Measurements from ENCODE around the gene CDH20.

Gene CDH20

DNA sequence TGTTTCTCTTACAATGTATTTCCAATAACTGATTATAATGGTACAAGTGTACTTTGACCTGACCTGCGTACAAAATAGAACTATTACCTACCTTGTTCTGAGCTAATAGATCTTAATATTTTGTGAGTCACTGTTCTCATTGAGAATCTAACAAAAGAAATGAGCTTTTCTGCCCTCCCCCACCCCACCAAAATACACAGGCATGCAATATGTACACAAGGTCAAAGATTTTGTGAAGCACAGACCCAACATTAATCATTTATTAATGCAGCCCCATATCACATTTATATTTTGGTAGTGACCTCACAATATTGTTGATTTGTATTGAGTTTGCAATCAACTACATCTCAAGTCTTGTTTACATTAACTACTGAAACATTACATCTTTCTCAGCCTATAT lies 86.5 kb downstream of the CDH20 start:
- DNase-seq (ENCODE audit: extremely low read depth in 1 of 2, low read depth in 1 of 2) = no peak

DNA sequence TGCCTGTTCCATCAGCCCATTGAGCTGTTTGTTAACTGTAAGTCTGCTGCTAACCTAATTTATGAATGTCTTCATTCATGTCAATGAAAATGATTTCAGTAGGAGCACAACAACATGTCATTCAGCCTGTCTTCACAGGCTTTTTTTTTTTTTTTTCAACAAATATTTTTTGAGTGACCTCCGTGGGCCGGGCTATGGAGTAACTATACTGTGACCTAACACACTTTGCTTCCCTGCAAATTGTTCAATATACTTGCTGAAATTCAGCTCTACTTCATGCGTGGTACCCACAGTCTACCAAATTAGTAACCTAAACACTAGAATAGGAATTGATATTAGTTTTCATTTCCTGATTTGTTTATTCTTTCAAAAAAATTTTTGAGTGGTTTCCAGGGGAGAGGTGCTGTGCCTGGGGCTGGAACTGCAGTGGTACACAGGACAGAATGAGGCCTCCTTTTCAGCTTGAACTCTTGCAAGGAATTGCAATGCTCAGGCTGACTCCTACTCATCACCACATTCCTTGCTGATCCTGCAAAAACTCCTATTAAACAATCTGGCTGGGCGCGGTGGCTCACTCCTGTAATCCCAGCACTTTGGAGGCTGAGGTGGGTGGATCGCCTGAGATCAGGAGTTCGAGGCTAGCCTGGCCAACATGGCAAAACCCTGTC lies 87.1 kb downstream of the CDH20 start:
- DNase-seq (ENCODE audit: extremely low read depth in 1 of 2, low read depth in 1 of 2) = no peak

DNA sequence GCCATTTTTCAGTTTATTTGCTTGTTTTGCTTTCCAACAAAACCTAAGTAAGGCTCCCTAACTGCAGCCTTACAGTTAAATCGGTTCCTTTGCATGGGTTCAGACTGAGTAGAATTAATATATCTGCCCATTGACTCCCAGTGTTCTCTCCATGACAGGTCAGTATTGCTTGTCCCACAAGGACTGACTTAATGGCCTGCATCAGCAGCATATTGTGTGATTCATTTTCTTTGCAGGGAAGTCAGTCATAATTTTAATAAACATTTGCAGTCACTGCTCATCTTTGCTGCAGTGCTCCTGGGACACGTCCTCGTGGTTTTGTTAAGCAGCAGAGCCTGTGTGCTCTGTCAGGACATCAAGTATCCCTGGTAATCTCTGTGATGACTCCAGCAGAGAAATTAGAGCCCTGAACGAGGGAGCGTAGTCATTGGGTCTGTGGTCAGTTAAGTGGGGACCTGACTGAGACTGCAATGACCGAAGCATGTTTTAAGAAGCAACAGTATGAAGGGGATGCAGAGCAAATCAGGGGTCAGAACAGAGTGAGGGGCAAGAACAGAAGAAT lies 93.3 kb downstream of the CDH20 start:
- no peak for DNase-seq (ENCODE audit: extremely low read depth in 1 of 2, low read depth in 1 of 2)

DNA sequence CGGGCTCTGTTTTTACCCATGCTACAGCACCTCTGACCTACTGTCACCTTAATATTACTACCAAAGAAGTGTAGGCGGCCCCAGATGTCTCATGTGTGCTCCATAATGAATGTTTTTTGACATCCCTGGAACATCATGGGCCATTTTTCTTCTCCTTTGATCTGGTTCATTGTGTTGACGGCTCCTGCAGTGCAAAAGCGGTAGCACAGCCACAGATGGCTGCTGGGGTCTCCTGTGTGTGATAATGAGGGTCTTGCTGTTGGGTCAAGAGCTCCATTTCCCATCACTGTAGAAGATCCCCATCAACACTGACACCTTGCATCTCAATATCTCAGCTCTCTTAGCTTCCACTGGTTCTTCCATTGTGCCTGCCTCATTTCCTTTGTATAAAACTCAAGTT lies 95.0 kb downstream of the CDH20 start:
- no peak for DNase-seq (ENCODE audit: extremely low read depth in 1 of 2, low read depth in 1 of 2)

DNA sequence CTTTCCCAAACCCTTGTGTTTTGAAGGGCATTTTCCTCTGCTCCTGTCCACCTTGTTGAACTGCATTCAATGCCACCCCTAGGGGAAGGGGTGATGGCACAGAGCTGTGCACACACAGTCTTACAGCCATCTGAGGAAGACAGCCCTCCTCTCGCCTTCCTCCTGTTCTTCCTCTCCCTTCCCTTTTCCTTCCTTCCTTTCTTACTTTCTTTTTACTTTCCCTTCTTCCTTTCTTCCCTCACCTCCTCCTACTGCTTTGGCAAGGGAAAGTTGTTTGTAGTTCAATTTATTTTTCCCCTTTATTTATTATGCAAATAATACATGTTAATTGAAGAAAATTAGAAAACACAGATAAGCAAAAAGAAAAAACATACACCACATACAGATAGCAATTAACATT lies 99.4 kb downstream of the CDH20 start:
- DNase-seq (ENCODE audit: extremely low read depth in 1 of 2, low read depth in 1 of 2) = no peak

DNA sequence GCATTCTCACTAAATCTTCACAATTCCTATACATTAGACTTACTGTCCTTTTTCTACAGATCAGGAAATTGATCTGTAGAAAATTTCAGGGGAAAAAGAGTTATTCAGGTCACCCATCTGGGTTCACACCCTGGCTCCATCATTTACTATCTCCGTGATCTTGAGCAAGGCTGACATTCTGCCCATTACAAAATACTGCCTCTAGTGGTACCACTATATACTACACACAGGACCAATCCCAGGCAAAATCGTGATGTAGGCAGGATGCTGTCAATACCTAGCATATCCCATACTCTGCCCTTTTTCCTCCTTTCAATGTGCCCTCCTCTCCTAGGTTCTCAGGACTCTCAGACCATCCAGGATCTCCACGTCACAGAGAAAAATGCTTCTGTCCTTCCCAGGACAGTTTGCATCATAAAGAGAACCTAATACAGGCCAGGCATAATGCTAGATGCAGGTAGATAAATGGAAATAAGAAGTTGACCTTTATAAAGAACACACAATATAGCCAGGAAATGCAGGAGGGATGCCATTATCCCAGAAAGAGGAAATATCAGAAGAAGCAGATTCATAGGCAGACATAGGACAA lies 101.9 kb downstream of the CDH20 start:
- DNase-seq (ENCODE audit: extremely low read depth in 1 of 2, low read depth in 1 of 2) = no peak

DNA sequence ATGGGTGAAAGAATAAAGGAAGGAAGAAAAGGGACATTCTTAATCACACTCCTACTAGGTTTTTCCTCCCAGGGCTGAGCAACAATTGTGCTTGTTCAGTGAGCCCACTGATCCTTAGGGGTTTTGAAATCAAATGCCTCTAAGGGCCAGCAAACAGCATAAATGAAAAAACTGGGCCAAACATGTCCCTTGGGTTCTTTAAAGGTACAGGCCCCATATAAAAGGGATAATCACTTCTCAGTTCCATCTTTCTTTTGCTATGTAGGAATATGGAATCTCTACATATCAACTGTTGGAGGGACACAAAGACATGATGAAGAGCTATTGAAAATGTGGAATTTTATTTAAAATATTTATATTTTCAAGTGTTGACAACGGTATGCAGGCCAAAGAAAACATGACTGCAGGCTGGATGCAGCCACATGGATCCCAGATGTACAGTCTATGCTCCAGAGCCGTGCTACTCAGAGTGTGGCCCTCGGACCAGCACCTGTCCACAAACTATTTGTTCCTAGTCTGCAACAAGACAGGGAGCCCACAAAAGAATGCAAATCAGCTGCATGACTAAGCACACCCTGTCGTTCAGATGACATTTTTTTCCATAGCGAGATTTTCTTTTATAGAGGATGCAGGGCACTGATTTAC lies 110.0 kb downstream of the CDH20 start:
- DNase-seq (ENCODE audit: extremely low read depth in 1 of 2, low read depth in 1 of 2) = no peak

DNA sequence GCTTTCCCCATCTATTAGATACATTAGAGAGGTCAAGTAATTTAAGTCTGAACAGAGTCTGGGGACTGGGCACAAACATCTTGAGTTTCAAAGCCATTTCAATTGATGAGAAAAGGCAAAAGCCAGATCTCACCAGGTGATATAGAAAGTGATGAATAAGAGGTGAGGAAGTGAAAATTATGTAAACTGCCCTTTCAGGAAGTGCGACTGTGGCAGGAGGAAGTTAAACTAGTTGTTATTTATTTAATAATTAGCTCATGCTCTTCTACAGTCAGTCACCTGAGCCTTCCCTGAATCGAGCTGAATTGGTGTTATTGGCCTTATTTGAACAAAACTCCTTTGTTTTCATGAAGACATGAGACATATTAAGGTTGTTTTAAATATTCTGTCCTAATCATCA lies 115.1 kb downstream of the CDH20 start:
- no peak for DNase-seq (ENCODE audit: extremely low read depth in 1 of 2, low read depth in 1 of 2)

DNA sequence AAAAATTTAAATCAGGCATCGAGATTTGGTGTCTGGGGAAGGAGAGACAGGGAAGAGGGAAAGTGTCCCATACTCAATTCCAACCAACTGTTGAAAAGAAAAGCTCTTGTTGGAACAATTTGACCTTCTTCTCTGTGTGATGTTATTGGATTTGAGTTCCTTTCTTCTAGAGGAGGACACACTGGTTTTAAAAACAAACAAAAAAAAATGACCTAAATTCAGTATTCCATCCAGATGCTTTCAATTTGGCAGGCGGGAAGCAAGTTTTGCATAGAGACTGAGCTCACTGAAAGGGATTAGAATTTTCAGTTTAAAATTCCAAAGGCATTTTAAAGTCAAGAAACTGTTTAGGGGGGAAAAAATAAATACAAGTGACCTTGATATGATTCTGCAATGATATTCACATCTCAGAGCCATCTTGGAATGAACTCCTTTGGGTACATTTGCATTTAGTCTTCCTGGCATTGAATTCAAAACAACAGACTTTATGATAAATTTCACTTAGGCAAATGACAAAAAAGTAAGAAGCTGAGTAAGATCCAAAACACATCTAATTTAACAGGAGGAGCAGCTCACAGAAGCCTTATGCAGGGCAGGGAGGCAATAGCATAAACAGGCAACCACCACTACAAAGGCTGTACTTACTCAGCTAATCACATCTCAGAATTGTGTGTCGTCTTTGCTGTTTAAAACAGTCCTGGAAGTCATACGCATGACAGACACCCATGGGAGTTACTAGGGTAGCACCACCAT lies 126.8 kb downstream of the CDH20 start:
- DNase-seq (ENCODE audit: extremely low read depth in 1 of 2, low read depth in 1 of 2) = no peak

DNA sequence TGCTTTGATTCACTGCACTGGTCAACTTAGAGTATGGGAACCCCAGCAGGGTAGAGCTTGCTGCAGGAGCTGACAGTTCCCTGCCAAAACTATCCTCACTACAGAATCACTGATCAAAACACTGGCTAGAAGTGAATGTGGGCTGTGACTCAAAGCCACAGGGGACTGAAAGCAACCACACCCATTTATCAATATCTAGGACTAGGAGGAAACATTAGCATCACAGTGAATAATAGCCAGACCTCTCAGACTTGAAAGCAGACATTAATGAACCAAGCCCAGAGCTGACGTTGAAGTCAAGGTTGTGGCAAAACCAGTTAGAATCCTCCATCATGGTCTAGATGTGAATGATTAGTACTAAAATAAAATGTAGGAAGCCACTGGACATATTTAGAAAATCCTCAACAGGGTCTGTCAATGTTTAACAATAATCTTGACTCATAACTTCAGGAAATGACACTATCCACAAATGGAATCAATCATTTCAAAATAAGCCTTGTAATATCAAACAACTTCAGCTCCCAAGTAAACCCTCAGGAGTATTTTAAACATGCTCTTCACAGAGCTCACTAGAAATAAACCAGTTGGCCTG lies 131.4 kb downstream of the CDH20 start:
- DNase-seq (ENCODE audit: extremely low read depth in 1 of 2, low read depth in 1 of 2) = no peak

DNA sequence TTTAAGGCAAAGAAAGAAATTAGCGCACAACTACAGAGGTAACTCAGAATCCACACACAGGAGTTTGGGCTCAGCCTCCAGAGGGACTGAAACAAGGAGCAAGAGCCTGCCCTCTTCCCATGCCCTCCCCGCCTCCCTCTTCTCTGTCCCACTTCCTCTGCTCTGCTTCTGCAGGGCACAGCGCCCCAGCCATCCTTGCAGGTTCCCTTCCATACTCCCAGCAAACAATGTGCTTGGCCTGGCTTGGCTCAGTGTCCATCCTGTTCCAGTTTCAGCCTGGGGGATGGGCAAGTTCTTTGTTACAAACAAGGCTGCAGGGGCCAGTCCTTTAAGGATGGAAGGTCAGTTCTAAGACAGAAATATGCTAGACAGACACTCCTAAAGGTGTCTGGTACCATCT lies 133.5 kb downstream of the CDH20 start:
- DNase-seq (ENCODE audit: extremely low read depth in 1 of 2, low read depth in 1 of 2) = no peak

DNA sequence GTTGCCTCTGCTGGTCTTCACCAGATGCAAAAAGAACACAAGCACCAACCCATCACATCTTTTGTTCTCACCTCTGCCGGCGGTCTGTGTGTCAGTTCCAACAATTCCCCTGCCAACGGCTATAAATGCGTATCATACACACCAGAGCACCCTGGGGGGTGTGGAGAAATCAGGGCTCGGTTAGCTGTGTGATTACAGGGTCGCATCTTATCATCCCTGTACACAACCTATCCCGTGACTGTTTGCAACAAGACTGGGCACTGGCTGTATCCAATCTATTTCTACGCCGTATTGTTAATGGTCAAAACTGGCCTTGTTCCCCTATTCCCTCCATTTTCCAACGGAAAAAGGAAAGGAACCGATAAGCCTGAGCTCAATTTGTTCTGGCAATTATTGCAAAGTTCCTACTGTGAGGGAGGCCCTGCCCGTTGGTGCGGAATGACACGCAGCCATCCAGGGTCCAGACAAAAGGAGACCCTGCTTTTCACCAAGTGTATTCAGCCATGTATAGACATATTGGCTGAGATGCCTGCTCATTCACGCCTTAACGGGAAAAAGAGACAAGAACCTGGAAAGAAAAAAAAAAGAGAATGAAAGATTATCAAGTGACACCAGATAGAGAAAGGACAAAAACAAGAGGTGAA lies 136.9 kb downstream of the CDH20 start:
- no peak for DNase-seq (ENCODE audit: extremely low read depth in 1 of 2, low read depth in 1 of 2)

DNA sequence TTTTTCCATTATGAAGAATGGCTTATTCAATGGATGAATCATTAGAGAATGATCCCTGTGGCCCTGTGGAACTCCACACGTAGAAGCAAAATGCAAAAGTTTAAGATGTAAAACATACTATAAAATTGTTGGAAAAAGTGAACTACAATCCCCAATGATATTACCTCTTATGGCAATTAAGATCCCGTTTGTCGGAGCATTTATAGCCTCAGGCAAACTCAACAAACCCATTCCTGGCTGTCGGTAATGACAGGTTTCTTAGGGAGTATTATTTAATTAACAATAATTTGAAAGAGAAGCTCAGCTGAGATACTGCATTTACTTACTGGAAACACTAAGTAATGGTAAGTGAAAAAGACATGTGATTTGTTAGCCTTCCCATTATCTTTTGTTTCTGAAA lies 138.3 kb downstream of the CDH20 start:
- no peak for DNase-seq (ENCODE audit: extremely low read depth in 1 of 2, low read depth in 1 of 2)

DNA sequence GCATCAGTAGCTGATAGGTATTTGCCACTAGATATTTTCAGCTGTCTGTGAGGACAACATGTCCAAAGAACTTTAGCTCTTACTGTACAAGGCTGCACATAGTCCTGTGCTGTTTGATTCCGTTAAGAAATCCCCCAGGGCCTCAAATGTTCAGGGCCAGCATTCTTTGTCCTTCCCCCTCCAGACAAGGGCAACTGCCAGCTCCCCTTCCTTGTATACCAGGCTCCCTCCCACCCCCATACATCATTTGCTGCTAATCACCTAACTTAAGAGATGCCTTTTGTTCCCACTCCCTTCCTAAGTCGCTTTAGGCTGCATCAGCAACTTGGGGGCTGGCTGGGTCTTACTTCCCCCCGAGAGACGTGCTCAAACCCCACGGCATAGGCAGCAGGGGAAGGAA lies 138.7 kb downstream of the CDH20 start:
- no peak for DNase-seq (ENCODE audit: extremely low read depth in 1 of 2, low read depth in 1 of 2)

DNA sequence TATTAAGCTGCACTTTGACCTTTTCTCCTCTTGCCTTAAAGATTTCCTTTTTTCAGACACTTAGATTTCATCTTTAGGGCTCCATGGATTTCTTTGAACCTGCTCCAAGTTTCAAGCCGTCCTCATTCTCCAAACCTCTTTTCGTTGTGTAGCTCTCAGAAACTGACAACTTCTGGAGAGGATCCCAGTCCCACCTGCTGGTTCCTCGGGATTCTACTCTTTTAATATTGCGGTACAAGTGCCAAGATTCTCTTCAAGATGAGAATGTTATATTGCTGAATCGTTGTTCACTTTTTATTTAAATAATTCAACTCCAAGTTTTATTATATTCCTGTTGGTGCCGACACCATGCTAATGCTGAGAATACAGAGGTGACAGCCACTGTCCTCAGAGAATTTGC lies 141.1 kb downstream of the CDH20 start:
- no peak for DNase-seq (ENCODE audit: extremely low read depth in 1 of 2, low read depth in 1 of 2)

DNA sequence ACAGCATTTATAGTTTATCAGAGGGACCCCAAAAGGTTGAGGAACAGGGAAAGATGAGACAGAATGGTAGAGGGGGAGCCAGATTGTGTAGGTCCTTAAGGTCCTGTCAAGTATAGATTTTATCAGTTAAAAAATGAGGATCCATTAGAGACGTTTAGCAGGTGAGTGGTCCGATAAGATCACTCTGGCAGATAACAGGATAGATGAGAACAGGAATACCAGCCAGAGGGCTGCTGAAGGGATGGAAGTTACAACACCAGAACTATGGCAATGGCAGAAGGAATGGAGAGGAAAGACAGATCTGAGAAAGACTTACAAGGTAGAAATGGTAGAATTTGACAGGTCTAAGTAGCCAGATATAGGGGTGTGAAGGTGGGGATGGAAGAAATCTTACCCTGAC lies 141.7 kb downstream of the CDH20 start:
- DNase-seq (ENCODE audit: extremely low read depth in 1 of 2, low read depth in 1 of 2) = no peak

DNA sequence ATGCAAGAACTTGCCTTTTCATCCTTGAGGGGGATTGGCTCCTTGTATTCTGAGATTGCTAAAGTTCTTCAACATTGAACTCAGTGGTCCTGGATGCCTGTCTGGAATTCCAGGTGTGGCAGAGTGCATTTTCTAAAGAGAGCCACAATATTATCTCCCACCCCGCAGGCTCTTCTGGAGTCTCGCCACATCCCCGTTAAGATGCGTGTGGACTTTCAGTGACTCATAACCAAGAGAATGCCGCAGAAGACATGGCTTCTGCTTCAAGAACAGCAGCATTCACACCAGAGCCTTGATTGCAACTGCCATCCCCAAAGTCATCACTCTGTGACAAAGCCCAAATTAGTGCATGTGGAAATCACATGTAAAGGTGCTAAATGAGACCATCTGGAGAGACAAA lies 142.7 kb downstream of the CDH20 start:
- DNase-seq (ENCODE audit: extremely low read depth in 1 of 2, low read depth in 1 of 2) = no peak

DNA sequence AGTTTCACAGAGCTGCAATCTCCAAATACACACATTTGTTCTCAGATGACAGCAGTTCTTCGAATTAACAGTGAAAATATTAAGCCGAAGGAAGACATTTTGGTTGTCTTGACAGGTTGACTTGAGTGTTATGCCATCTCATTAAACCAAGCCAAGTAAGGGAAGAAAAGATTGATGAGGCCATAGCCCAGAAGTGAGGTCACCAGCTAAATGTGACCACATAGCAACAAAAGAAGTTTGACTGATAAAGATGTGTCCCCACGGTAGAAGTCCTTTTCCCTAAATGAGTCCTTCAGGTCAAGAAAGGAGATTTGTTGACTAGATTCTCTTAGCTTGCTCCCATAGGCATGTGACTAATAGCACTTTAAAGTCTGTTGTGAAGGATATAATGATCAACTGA lies 156.1 kb downstream of the CDH20 start:
- DNase-seq (ENCODE audit: extremely low read depth in 1 of 2, low read depth in 1 of 2) = no peak

DNA sequence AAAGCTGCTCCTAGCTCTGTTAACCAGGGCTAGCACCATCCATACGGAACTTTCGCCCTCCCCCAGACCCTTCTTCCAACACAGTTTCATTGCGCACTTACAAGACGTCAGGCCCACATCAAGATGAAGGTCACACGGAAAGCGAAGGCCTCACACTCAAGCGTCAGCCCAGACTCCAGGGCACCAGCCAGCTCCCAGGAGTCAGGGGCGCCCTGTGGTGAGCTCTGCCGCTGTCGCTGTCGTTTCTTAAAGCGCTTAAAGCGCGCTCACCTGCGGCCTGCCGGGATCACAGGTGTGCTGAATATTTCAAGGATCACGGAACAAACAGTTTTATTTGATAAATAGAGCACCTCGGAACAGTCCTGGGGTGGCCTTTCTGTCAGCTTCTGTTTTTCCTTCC lies 163.1 kb downstream of the CDH20 start:
- DNase-seq (ENCODE audit: extremely low read depth in 1 of 2, low read depth in 1 of 2) = no peak

DNA sequence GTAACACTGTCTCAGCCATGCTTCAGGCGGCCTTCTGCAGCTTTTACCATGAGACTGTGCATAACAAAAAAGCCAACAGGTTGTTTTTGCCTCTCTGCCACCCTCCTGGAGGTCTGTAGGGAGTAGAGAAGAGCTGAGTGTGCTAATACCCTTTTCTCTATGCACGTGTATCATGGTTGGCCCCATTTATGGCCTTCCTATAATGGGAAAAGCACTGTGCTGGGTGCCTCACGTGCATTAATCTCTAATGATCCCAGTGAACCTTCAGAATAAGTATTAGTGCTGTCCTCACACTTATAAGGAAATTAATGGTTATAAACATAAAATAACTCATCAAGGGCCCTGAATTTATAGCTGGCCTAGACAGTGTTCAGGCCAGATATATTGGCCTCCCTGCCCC lies 164.2 kb downstream of the CDH20 start:
- no peak for DNase-seq (ENCODE audit: extremely low read depth in 1 of 2, low read depth in 1 of 2)

DNA sequence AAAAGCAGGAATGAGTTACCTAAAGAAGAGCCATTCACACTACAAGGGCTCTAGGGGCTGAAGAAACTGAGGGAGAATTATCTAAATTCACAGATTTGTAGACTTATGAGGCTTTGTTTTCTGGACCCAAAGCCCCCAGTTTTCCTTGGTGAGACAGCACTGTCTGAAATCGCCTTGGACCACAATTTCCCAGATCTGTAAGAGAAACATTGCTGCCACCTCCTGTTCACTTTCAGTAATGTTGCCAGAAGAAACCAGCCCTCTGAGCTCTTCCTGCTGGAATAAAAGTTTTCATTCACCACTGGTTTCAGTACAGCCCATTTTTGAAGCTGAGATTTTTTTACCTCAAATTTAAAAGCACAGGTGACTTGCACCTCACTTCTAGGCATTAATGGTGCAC lies 169.2 kb downstream of the CDH20 start:
- no peak for DNase-seq (ENCODE audit: extremely low read depth in 1 of 2, low read depth in 1 of 2)
